Stimulated activated CD8-positive, alpha-beta memory T cell treated with anti-CD3 and anti-CD28 coated beads, Interleukin-4, amount 100 ng/mL, for 1 hour (primary cell): Measurements from ENCODE around the gene IFITM5.
"Not testable (repeated sequence)": the region's sequence is repeated elsewhere in the genome, so short reads cannot be mapped to it uniquely, and the experiment has no call there.

Experiments
- DNase-seq, 2 donors: peaks; one replicate each; pipeline ENCODE4 v3.0.0-alpha.2; 2020; ENCODE audit warnings: low read depth in 2 of 2, low spot score in 1 of 2

IFITM5 gene

DNA sequence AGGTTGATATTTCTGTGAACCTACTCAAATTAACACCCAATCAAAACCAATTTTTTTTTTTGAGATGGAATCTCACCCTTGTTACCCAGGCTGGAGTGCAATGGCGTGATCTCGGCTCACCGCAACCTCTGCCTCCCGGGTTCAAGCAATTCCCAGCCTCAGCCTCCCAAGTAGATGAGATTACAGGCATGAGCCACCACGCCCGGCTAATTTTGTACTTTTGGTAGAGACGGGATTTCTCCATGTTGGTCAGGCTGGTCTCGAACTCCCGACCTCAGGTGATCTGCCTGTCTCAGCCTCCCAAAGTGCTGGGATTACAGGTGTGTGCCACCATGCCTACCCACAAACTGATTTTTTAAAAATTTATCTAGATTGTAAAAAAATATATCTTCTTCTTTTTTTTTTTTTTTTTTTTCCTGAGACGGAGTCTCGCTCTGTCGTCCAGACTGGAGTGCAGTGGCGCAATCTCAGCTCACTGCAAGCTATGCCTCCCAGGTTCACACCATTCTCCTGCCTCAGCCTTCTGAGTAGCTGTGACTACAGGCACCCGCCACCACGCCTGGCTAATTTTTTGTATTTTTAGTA, 29.3 kb upstream of the IFITM5 start:
- DNase-seq: not testable (repeated sequence)

DNA sequence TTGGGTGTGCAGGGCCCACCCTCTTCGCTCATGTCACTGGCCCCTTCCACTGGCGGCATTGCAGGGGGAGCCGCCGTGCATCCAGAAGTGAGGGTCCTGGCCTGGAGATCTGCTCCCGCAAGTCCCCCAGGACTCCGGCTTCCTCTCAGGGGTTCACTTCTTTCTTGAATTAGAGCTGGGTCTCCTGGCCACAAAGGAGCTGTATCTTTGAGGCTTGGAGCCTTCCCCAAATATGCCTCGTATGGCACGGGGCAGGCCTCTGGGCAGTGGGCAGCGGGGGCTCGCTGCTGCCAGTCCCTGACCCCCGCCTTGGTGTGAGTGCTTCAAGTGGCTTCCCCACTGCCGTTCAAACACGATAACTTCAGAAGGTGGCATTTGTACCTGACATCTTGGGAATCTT, 28.7 kb upstream of the IFITM5 start:
- DNase-seq: no peak

DNA sequence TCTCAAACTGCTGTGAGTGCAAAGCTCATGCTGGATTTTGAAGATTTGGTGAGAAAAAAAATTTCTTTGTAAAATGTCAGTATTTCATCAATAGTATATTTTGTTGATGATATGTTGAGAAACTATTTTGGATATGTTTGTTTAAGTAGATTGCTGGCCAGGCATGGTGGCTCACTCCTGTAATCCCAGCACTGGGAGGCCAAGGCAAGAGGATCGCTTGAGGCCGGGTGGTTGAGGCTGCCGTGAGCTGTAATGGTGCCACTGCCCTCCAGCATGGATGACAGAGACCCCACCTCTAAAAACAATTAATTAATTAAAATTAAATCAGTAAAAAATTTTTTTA, 28.2 kb upstream of the IFITM5 start:
- no peak for DNase-seq

DNA sequence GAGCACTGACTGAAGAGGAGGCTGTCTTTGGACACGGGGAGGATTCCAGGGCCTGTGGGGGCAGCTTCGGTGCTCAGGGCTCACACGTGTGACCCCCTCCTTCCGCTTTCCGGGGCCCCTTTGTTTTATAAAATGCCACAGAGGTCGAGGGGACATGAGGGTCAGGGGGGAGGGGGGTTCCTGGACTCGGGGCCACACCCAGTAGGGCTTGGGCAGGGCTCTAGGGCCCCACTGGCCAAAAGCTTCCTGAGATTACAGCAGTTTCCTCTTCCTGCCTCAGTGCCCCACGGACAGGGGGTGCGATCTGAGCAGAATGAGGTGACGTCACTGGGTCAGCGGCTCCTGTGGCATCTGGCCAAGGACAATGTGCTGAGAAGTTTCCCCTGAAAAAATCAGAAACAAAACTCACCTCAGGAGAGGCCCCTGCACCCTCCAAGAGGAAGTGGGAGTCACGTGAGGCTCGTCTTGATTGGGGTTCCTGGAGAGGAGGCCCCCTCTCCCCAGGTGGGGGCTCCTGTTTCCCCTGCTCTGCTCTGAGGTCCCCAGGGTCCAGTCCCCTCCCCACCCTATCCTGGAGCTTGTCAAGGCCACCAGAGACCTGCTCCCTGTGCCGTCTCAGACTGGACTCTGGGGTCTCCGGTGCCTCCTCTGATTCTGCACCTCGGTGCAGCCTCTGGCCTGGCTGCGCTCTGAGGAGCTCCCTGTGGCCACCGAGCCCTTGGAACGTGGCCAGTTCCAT, 27.7 kb upstream of the IFITM5 start:
- no peak for DNase-seq

- DNase-seq: no peak
Observed at GRCh38 chr11:326592-326841, 27.2 kb upstream of the IFITM5 start.

DNA sequence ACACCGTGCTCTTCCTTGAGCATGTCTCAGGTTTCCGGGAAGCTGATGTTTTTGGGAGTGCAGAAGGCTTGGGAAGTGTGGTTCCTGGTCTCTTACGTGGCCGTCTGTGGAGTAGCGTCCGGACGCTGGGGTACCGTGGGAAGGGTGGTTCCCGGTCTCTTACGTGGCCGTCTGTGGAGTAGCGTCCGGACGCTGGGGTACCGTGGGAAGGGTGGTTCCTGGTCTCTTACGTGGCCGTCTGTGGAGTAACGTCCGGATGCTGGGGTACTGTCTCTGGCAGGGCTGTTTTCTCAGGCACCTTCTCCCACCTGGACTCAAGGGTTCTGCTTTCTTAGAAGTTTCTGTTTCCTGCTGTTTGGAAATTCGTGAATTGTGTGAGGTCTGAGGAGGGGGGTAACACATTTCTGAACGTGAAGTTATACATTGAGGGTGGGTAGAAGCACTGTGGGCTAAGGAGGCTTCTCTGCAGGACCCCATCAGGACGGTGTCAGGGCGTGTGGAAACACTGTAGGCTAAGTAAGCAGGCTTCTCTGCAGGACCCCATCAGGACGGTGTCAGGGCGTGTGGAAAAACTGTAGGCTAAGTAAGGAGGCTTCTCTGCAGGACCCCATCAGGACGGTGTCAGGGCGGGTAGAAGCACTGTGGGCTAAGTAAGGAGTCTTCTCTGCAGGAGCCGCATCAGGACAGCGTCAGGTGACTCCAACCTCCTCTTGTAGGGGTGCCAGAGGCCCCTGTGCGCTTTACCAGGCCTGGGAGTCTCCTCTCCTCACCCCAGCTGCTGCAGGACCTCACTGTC, 26.7 kb upstream of the IFITM5 start:
- no peak for DNase-seq

DNA sequence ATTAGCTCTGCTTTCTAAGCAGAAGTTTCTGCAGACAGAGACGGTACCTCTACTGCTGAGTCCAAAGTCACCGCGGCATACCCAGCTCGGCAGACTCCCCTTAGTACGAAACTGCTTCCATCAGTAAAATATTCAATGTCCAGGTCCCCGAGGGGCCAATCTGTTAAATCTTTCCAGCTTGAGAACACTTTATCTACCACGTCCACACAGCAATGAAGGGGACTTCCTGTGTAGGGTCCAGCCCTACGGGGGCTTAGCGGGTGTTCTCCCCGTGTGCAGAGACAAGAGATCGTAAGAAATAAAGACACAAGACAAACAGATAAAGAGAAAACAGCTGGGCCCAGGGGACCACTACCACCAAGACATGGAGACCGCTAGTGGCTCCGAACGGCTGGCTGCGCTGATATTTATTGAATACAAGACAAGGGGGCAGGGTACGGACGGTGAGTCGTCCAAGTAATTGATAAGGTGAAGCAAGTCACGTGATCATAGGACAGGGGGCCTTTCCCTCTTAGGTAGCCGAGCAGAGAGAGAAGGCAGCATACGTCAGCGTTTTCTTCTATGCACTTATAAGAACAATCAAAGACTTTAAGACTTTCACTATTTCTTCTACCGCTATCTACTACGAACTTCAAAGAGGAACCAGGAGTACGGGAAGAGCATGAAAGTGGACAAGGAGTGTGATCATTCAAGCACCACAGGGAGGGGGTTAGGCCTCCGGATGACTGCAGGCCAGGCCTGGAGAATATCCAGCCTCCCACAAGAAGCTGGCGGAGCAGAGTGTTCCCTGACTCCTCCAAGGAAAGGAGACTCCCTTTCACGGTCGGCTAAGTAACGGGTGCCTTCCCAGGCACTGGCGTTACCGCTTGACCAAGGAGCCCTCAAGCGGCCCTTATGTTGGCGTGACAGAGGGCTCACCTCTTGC, 25.5 kb upstream of the IFITM5 start:
- DNase-seq: not testable (repeated sequence)

GRCh38 chr11:324156-324555, 24.8 kb upstream of the IFITM5 start:
- no peak for DNase-seq

DNA sequence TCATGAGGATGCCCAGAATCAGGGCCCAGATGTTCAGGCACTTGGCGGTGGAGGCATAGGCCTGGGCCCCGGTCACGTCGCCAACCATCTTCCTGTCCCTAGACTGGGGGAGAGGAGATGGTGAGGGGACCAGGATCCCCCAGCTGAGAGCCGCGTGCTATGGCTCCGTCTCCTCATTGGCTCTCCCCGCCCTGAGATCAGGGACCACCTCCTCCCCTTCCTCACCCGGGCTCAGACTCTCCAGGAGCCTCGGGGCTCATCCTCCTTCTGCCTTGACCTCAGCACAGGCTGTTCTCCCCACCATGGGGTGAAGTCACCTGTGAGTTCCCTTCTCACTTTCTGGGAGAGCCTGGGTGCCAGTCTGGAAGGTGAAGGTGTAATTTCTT, 20.6 kb upstream of the IFITM5 start:
- not testable (repeated sequence) for DNase-seq

DNA sequence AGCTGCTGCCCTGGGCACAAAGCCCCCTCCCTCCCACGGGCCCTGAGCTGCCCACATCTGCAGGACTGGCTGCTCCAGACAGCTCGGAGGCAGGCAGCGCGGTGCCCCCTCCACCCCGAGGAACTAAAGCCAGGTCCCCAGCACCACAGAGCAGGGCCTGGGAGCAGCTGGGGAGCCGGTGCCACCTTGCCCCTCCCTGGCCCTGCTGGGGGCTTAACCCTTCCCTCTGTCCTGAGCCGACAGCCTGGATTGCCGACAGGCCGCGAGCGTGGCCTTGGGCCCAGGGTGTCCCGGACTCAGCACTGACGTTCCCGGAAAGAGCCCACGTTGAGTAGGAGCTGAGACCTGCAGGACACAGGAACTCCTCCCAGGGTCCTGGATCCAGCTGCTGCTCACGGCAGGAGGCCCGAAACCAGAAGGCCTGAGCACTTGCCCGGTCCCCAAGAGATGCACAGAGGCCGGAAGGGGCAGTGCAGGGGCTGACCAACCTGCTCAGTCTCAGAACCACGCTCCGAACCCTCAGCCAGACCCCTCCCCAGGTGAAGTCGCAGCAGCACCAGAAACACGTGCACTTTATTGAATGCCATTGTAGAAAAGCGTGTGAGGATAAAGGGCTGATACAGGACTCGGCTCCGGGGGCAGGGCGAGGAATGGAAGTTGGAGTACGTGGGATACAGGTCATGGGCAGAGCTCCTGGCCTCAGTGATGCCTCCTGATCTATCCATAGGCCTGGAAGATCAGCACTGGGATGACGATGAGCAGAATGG, 20.0 kb upstream of the IFITM5 start:
- not testable (repeated sequence) for DNase-seq

- DNase-seq: not testable (repeated sequence)
Observed at GRCh38 chr11:318405-319120, 19.2 kb upstream of the IFITM5 start.

GRCh38 chr11:317668-318404, 18.5 kb upstream of the IFITM5 start:
- DNase-seq: not testable (repeated sequence)

DNA sequence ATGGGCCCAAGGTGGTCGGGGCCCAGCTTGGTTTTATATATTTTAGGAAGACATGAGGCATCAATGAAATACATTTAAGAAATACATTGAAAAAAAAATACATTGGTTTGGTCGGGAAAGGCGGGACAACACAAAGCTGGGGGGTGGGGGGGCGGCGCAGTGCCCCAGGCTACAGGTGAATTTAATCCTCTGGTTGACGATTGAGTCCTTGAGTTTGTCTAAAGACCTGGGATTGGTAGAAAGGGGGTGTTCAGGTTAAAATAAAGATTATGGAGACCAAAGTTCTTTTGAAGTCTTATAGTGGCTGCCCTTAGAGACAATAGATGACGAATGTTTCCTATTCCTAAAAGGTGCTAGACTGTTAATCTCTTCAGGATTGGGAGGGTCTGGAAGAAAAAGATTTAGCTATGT, 17.6 kb upstream of the IFITM5 start:
- DNase-seq: no peak

DNA sequence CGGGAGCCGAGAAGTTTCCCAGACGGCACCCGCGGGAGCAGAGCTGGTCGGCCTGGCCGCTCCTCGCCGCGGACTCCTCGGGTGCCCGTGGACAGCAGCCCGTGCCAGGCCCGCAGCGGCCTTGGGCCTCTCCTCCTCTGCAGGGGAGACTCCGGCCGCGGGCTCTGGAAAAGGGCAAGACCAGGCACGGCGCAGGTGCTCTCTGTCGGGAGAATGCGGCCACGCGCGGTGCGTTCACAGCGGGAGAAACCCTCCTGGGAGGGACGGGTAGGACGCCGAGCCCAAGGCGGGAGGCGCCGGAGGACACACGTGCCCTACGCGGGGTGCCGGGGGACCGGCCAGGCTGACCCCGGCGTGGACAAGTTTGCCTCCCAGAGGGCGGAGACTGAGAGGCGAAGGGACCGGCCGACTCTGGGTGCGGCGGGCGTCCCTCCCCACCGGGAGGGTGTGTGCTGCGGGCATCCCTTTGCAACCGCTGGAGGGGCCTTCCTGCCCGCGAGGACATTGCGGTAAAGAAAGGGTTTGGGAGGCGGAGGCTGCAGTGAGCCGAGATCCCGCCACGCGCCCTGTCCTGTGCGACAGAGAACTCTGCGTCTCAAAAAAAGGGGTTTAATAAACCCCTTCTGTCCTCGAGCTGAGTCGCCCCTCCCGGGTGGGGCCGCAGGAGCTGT, 16.8 kb upstream of the IFITM5 start:
- DNase-seq: no peak

DNA sequence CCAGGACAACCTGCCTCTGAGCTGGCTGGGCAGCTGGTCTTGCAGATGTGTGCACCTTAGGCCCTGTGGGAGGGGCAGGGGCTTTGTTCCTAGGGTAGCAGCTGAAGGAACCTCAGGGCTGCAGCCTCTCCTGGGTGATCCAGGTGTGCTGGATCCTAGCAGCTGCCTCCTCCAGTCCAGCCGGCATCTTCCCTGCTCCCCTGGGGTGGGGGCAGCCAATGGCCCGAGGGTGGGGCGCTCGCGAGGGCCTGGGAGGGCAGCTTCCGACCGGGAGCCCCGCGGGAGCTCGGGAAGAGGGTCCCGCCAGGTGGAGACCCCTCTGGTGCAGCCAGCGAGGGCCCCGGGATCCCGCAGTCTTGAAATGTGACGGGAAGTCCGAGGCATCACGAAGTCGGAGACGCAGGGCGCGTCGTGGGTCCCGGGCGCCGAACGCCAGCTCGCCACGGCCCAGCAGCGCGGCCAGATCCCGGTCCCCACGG, 16.2 kb upstream of the IFITM5 start:
- no peak for DNase-seq

DNA sequence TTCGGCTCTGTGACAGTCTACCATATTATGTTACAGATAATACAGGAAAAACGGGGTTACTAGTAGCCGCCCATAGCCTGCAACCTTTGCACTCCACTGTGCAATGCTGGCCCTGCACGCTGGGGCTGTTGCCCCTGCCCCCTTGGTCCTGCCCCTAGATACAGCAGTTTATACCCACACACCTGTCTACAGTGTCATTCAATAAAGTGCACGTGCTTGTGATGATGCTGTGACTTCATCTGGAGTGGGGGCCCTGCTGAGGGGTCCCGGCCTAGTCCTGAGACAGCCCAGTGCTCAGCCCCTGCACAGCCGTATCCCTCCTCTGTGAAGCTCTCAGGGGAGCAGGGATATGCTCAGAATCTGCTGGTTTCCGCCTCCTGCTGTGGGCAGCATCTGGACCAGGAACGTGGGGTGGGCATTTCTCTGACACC, 15.7 kb upstream of the IFITM5 start:
- no peak for DNase-seq

GRCh38 chr11:314554-314875, 15.2 kb upstream of the IFITM5 start:
- not testable (repeated sequence) for DNase-seq

GRCh38 chr11:313787-314553, 14.6 kb upstream of the IFITM5 start, which contains the start of gene IFITM1:
Gene IFITM1 (plus strand): TSS chr11:314040. CDS start chr11:314171, 131 bp downstream.
- no peak for DNase-seq
